H1 (cell line): ENCODE results near the gene POLA2. TPM values are rescaled to one million over a fixed set of nuclear protein-coding genes. Genes with fewer than 3 reads are reported as not detected.

Source experiments
- JUN ChIP-seq: IDR thresholded peaks from 2 replicates; pipeline ENCODE4 v1.6.1; 2011; ENCODE audit warnings: low read depth, mild to moderate bottlenecking, improper control_type of control experiment, low read length
- polyA plus RNA-seq, 7 experiments: library from polyadenylated mRNA; depleted of rRNA in 3 of 7; stranded (reverse) in 5 of 7; unstranded in 2 of 7; fragments of >200 nt in 5 of 7; fragments of 200-250 nt in 2 of 7; gene quantifications; 1 replicate in 5 of 7; 2 replicates in 1 of 7; 4 replicates in 1 of 7; pipeline versions ENCODE4 v1.2.1 to v1.2.3, GENCODE V29; 2011 to 2013; ENCODE audit warnings: missing spikeins in 2 of 7, mixed read lengths in 2 of 7
- total RNA-seq: library from RNA; stranded (reverse); fragmentation: NEBNext Ultra II Directional; extraction: Animal tissue kit (Norgen Biotek cat#: 25700); gene quantifications from 2 replicates; pipeline ENCODE4 v1.2.1, GENCODE V29; 2021
- TF ChIP-seq, protein P1 (sequence below): IDR thresholded peaks from 2 replicates; pipeline ENCODE4 v1.6.1; 2012; ENCODE audit warnings: low read length, inconsistent platforms

The POLA2 gene
- total and polyA plus RNA-seq, 2 of the 8 experiments (the other 6 are each of a cell fraction or from before 2014, with no cell fraction given) = 31.2 to 55.9 TPM

DNA sequence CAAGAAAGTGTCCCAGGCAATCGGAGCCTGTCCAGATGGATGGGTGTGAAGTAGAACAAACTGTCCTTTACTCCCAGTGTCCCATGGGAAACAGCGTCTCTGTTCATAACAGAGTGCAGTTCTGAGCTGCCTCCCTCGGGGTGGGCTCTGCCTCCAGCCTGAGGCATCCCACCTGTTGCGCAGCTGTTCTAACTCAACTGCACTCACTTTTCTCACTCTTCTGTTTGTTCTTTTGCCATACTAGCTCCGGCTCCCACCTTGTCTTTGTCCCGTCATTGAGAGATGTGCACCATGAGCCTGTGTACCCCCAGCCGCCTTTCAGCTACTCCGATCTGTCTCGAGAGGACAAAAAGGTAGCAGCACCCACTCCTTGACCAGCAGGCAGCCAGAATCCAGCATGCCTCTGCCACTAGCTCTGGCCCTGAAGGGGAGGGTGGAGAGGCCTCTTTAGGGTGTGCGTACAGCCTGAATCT is 32.2 kb downstream of the POLA2 start (continued):
- TF ChIP-seq, protein P1, sequence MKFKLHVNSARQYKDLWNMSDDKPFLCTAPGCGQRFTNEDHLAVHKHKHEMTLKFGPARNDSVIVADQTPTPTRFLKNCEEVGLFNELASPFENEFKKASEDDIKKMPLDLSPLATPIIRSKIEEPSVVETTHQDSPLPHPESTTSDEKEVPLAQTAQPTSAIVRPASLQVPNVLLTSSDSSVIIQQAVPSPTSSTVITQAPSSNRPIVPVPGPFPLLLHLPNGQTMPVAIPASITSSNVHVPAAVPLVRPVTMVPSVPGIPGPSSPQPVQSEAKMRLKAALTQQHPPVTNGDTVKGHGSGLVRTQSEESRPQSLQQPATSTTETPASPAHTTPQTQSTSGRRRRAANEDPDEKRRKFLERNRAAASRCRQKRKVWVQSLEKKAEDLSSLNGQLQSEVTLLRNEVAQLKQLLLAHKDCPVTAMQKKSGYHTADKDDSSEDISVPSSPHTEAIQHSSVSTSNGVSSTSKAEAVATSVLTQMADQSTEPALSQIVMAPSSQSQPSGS = no peak
- TF ChIP-seq JUN = no peak
